OCI-LY7 (cell line): ENCODE data around the gene TOP3A.

Experiments
- CTCF ChIP-seq: fragments of 200-600 bp; sonication (generic); conservative IDR thresholded peaks from 2 replicates; pipeline ENCODE4 v1.5.1; 2014; ENCODE audit warnings: mild to moderate bottlenecking, antibody characterized with exemption, low read length, moderate library complexity, mixed read lengths
- EZH2phosphoT487 ChIP-seq: fragments of 200-600 bp; sonication (generic); IDR thresholded peaks from 2 replicates; pipeline ENCODE4 v1.6.1; 2018; ENCODE audit warnings: low read depth, borderline replicate concordance, mild to moderate bottlenecking, mixed run types, antibody characterized with exemption, low read length, moderate library complexity, mixed read lengths

GRCh38 chr17:18353541-18353940, 38.7 kb upstream of the TOP3A start:
- TF ChIP-seq EZH2phosphoT487 (no peak), CTCF (no peak)
